KOPT-K1 (cell line): ENCODE measurements around the gene WDR70.
"Not testable (repeated sequence)": the region's sequence is repeated elsewhere in the genome, so short reads cannot be mapped to it uniquely, and the experiment has no call there.

Experiments used
- H3K27ac ChIP-seq: fragments of 200-600 bp; sonication (generic); 2 replicates; pipeline ENCODE4 v1.5.1; 2016; ENCODE audit warnings: antibody characterized with exemption, mild to moderate bottlenecking, low read depth, low read length; ENCODE audit not compliant: poor library complexity, severe bottlenecking
- H3K36me3 ChIP-seq: fragments of 200-600 bp; sonication (generic); 2 replicates; pipeline ENCODE4 v1.5.1; 2017; ENCODE audit warnings: antibody characterized with exemption, mild to moderate bottlenecking, low read length, moderate library complexity; ENCODE audit not compliant: insufficient read depth
- H3K9me3 ChIP-seq: fragments of 200-600 bp; sonication (generic); 2 replicates; pipeline ENCODE4 v1.5.1; 2017; ENCODE audit warnings: antibody characterized with exemption, low read length, mild to moderate bottlenecking; ENCODE audit not compliant: insufficient read depth, poor library complexity, severe bottlenecking

WDR70 gene

DNA sequence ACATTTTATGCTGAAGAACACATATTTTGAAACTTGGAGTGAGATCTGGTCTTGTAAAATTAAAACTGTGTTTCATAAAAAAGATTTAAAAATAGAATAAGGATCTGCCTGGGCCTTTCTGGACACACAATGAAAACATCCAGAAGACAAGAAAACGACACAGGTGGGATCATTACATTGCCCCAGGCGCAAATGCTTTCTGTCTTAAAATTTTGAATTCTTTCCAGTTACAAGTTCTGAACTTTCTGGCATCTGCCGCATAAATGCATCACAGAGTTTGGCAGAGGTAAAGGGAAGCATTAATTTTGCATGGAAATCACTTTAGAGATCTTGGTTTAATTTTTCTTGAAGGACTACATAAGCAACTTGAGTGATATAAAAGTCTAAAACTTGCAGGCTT, 219.6 kb downstream of the WDR70 start:
- no peaks in the 10 kb centered on the region for H3K36me3 ChIP-seq

DNA sequence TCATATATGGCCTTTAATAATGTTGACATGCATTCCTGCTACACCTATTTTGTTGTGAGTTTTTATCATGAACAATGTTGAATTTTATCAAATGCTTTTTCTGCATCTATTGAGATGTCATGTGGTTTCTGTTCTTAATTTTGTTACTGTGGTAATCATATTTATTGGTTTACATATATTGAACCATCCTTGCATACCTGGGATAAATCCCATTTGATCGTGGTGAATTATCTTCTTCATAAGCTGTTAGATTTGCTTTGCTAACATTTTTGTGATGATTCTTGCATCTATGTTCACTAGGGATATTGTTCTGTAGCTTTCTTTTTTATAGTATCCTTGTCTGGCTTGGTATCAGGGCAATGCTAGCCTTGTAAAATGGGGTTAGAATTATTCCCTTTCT, 222.0 kb downstream of the WDR70 start:
- Histone ChIP-seq H3K36me3 (no peaks in the 10 kb centered on the region), H3K9me3 (peaks cover 19% of the 10 kb centered on the region), H3K27ac (no peak overlapping the region)

More for the DNA sequence above, 219.6 kb downstream of the WDR70 start:
- H3K9me3 ChIP-seq = peaks cover 19% of the 10 kb centered on the region
- H3K27ac ChIP-seq = no peak overlapping the region

DNA sequence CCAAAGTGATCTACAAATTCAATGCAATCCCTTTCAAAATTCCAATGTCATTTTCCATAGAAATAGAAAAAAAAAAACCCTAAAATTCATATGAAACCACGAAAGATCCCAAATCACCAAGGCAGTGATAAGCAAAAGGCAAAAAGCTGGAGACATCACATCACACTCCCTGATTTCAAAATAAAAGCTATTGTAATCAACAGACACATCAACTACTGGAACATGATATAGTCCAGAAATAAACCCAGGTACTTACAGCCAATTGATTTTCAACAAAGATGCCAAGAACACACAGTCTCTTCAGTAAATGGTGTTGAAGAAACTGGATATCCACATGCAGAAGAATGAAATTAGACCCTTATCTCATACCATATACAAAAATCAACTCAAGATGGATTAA, 224.0 kb downstream of the WDR70 start:
- peaks cover 19% of the 10 kb centered on the region for H3K9me3 ChIP-seq
- H3K36me3 ChIP-seq = no peaks in the 10 kb centered on the region; the same call in 1 of the 2 replicates
- no peak overlapping the region for H3K27ac ChIP-seq

DNA sequence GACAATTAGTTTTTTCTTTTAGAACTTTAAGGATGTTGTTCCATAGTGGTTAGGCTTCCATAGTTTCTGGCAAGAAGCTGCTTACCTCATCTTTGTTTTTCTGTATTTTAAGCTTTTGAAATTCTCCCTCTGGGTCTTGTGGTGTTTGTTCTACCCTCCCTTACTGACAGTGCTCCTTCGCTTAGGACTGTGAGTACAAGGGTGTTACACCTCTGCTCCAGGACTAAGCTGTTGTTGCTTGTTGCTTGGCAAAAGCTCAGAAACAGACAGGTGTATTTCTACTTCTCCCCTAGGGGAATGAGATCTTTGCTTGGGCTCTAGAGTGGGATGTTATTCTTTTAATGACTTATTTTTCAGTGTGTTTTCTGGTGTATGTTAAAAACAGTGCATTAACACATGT, 225.2 kb downstream of the WDR70 start:
- no peaks in the 10 kb centered on the region; the same call in 1 of the 2 replicates for H3K36me3 ChIP-seq
- no peak overlapping the region for H3K27ac ChIP-seq
- H3K9me3 ChIP-seq = peaks cover 18% of the 10 kb centered on the region

DNA sequence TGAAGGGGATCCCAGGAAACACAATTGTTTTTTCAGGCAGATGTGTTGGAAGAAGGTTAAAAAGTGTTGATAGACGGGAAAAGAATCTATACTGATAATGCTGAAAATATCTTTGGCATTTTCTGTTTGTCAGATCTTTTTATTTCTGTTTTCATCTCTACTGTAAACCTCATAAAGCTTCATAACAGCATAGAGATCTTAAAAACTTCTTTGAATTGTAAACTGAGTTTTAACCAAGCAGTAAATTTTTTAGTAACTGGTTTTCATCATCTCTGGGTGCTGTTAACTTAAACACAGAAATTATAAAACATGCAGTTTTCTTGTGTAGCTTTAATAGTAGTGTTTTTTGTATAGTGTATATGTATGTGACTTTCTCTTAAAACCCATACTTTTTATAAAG, 227.0 kb downstream of the WDR70 start:
- no peaks in the 10 kb centered on the region; the same call in 1 of the 2 replicates for H3K36me3 ChIP-seq
- H3K9me3 ChIP-seq = peaks cover 7% of the 10 kb centered on the region
- no peak overlapping the region for H3K27ac ChIP-seq

DNA sequence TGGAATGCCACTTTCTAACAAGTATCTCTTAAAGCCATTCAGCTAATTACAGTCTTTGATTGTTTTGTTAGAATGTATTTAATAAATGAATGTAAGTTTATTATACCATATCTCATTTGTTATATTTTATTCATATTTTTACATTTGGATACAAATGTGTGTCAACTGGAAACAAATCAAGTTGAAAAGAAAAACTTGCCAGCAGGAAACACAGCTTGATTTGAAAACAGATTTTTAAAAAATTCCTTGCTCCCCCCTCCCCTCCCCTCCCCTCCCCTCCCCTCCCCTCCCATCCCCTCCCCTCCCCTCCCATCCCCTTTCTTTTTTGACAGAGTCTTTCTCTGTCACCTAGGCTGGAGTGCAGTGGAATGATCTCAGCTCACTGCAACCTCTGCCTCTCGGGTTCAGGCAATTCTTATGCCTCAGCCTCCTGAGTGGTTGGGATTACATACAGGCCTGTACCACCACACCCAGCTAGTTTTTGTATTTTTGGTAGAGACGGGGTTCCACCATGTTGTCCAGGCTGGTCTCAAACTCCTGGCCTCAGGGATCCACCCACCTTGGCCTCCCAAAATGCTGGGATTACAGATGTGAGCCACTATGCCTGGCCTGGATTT, 227.6 kb downstream of the WDR70 start:
- Histone ChIP-seq H3K36me3 (no peaks in the 10 kb centered on the region; the same call in 1 of the 2 replicates), H3K9me3 (peaks cover under 1% of the 10 kb centered on the region), H3K27ac (no peak overlapping the region)

DNA sequence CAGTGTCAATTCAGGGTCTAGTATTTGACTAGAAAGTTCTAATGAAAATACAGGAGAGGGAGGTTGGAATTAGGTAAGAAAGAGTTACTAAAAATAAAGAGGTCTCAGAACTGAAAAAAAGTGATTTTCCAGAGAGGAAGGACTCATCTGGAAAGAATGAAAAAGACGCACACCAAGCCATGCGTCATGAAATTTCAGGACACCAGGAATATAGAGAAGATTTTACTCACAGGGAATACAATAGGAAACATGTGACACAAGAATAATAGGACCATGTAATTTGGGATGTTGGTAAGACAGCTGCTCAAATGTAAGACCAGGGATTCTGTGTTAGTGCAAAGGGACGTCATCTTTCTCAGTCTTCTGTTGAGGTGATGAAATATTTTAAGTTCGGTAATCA, 236.1 kb downstream of the WDR70 start:
- Histone ChIP-seq H3K9me3 (no peaks in the 10 kb centered on the region), H3K36me3 (no peaks in the 10 kb centered on the region), H3K27ac (no peak overlapping the region)

DNA sequence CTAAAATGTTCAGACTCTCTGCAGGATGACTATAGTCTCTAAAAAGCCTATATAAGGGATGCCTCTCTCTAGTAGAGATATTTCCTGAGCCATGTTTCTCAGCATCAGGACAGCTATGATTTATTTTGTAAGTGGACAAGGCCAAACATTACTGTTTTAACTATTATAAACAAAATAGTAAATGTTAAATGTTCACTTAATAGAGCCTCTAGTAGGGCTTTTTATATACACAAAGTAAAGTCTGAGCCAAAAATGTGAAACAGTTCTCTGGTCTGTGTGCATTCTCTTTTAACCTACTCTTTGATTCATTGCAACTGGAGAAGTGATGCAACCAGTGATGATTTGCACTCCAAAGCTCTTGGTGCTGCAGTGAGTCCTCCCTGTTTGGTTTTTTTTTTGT, 240.2 kb downstream of the WDR70 start:
- Histone ChIP-seq H3K9me3 (no peaks in the 10 kb centered on the region), H3K27ac (no peak overlapping the region), H3K36me3 (no peaks in the 10 kb centered on the region)

DNA sequence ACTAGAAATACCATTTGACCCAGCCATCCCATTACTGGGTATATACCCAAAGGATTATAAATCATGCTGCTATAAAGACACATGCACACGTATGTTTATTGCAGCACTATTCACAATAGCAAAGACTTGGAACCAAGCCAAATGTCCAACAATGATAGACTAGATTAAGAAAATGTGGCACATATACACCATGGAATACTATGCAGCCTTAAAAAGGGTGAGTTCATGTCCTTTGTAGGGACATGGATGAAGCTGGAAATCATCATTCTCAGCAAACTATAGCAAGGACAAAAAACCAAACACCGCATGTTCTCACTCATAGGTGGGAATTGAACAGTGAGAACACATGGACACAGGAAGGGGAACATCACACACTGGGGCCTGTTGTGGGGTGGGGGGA, 243.2 kb downstream of the WDR70 start:
- not testable (repeated sequence) for H3K9me3 ChIP-seq, H3K36me3 ChIP-seq, H3K27ac ChIP-seq

DNA sequence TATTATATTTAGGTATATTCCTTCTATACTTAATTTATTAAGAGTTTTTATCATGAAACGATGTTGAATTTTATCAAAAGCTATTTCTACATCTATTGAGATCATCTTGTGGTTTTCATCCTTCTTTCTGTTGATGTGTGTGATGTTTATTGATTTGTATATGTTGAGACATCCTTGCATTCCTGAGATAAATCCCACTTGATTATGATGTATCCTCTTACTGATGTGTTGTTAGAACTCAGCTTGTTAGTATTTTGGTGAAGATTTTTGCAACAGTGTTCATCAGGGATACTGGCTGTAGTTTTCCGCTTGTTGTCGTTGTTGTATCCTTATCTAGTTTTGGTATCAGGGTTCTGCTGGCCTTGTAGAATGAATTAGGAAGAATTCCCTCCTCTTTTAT, 247.1 kb downstream of the WDR70 start:
- 0 out of 2 replicates have a peak, but pooled peaks cover 4% of the 10 kb centered on the region for H3K36me3 ChIP-seq
- no peak overlapping the region for H3K27ac ChIP-seq
- peaks cover 37% of the 10 kb centered on the region for H3K9me3 ChIP-seq

DNA sequence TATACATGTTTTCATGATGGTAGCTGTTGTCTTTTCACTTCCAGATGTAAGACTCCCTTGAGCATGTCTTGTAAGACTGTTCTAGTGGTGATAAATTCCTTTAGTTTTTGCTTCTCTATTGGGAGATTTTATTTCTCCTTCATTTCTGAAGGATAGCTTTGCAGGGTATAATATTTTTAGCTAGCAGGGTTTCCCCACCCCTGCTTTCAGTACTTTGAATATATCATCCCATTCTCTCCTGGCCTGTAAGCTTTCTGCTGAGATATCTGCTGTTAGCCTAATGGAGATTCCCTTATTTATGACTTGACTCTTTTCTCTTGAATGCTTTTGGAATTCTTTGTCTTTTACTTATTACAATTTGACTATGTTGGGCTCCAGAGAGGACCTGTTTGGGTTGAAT, 249.8 kb downstream of the WDR70 start:
- H3K36me3 ChIP-seq = 0 out of 2 replicates have a peak, but pooled peaks cover 4% of the 10 kb centered on the region
- H3K27ac ChIP-seq = no peak overlapping the region
- peaks cover 37% of the 10 kb centered on the region for H3K9me3 ChIP-seq

DNA sequence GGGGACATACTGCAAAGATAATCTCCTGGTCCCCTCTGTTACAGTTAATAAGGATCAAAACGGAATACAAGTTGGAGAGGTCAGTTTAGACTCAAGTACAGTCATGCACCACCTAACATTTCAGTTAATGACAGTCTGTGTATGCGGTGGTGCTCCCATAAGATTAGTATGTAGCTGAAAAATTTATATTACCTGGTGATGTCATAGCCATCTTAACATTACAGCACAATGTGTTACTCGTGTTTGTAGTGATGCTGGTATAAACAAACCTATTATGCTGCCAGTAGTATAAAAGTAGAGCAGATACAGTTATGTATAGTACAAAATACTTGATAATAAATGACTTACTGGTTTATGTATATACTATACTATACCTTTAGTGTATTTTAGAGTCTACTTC, 252.8 kb downstream of the WDR70 start:
- Histone ChIP-seq H3K36me3 (0 out of 2 replicates have a peak, but pooled peaks cover 4% of the 10 kb centered on the region), H3K27ac (no peak overlapping the region), H3K9me3 (peaks cover 33% of the 10 kb centered on the region)

DNA sequence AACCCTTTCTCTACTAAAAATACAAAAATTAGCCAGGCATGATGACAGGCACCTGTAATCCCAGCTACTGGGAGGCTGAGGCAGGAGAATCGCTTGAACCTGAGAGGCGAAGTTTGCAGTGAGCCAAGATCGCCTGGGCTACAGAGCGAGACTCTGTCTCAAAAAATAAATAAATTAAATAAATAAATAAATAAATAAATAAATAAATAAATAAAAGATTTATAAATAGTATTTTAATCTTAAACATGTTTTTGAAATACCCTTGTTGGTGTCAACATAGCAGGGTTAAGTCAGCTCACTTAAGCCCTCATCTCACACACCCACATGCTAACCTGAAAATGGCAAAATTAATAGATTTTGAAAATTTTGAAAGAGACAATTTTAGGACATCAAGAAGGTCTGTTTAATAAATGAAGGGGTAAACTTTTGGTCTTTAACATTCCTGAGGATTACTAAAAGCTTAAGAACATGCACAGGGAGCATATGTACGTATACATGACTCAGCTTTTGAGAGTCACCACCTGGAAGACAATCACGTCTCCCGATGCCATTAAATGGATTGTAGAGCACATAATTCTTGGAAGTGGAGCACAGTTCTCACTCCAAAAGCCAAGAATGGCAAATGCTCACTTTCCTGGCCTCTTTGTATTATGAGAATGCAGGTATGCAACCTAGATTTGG, 258.2 kb downstream of the WDR70 start:
- Histone ChIP-seq H3K27ac (no peak overlapping the region), H3K9me3 (no peaks in the 10 kb centered on the region), H3K36me3 (no peaks in the 10 kb centered on the region)

DNA sequence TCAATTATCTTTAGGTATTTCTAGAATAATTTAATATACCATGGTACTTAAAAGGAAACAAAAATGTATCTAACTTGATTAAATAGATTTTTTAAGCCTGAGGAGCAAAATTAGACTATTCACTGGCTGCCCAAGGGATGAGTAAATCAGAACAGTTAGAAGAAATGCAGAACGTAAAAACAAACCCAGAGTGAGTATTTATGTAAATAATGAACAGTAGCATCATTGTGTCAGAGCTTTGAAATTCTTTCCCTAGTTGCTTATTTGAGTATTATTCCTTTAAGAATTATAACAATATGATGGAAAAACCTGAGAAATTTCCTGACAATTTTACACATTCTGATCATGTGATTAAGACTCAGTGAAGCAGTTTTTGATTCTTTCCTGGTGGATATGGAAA, 259.8 kb downstream of the WDR70 start:
- Histone ChIP-seq H3K36me3 (no peaks in the 10 kb centered on the region), H3K27ac (no peak overlapping the region), H3K9me3 (no peaks in the 10 kb centered on the region)

DNA sequence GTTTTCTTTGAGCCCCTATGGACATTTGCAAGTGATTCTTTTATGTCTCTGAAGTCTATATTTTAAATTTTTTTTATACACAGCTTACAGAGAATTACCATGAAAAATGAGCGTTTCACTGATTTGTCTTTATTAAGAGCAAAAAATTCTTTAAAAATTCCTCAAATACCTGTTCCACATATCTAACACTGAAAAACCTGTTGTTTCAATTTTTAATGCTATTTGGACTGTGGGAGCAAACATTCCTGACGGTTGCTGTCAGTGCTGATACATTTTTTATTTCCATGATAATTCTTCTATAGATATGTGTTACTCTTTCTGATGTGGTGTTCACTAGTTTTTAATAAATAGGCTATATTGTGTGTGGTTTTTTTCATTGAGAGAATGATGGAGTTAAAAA, 261.0 kb downstream of the WDR70 start:
- peaks cover under 1% of the 10 kb centered on the region for H3K9me3 ChIP-seq
- no peak overlapping the region for H3K27ac ChIP-seq
- no peaks in the 10 kb centered on the region for H3K36me3 ChIP-seq

DNA sequence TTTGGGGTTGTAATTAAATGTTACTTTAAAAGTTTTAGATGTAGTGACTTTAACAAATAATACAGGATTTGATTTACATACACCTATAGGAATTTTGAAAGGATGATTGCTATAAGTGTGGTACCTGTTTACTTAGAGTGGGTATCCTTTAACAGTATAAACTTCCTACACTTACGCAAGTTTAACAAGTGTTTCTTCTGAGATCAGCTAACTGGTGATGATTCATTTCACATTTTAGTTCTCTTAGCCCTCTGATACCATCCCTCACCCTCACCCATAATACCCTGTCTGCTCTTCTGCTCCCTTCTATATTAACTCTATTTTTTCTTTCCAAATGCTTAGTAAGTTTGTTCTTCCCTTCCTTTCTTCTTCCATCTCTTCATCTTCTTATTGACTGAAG, 262.8 kb downstream of the WDR70 start:
- Histone ChIP-seq H3K27ac (no peak overlapping the region), H3K36me3 (no peaks in the 10 kb centered on the region), H3K9me3 (peaks cover 7% of the 10 kb centered on the region)
